HFF-Myc (cell line): Measurements from ENCODE around the gene TAF11L10.
"Not testable (repeated sequence)": the region's sequence is repeated elsewhere in the genome, so short reads cannot be mapped to it uniquely, and the experiment has no call there.

Source experiments
- DNase-seq: peaks from one replicate; pipeline ENCODE4 v3.0.0-alpha.2; 2011; ENCODE audit warnings: low read depth; ENCODE audit errors: extremely low read depth
- H3K4me3 ChIP-seq: replicated peaks from 2 replicates; pipeline ENCODE4 v1.5.1; 2011; ENCODE audit warnings: low read depth, mild to moderate bottlenecking, control low read depth, low read length
- TF ChIP-seq, protein P1 (sequence below): IDR thresholded peaks from 2 replicates; pipeline ENCODE4 v1.5.1; 2012; ENCODE audit warnings: mild to moderate bottlenecking, low read depth, low read length, control low read depth; ENCODE audit errors: missing control alignments

Gene TAF11L10

DNA sequence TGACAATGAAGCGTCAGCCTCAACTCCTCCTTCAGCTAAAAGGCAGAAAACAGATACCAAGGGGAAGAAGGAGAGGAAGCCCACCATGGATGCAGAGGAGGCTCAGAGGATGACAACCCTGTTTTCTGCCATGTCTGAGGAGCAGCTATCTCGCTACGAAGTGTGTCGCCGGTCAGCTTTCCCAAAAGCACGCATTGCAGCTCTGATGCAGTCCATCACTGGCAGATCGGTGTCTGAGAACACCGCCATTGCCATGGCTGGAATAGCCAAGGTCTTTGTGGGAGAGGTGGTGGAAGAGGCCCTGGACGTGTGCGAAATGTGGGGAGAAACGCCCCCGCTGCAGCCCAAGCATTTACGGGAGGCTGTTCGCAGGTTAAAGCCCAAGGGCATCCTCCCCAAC, 7.3 kb upstream of the TAF11L10 start:
- no peak overlapping the region for H3K4me3 ChIP-seq
- no peak for DNase-seq
- TF ChIP-seq, protein P1, sequence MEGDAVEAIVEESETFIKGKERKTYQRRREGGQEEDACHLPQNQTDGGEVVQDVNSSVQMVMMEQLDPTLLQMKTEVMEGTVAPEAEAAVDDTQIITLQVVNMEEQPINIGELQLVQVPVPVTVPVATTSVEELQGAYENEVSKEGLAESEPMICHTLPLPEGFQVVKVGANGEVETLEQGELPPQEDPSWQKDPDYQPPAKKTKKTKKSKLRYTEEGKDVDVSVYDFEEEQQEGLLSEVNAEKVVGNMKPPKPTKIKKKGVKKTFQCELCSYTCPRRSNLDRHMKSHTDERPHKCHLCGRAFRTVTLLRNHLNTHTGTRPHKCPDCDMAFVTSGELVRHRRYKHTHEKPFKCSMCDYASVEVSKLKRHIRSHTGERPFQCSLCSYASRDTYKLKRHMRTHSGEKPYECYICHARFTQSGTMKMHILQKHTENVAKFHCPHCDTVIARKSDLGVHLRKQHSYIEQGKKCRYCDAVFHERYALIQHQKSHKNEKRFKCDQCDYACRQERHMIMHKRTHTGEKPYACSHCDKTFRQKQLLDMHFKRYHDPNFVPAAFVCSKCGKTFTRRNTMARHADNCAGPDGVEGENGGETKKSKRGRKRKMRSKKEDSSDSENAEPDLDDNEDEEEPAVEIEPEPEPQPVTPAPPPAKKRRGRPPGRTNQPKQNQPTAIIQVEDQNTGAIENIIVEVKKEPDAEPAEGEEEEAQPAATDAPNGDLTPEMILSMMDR = no peak

- not testable (repeated sequence) for DNase-seq, H3K4me3 ChIP-seq
These were observed 6.3 kb upstream of the TAF11L10 start, which contains the start of gene TAF11L11 for GRCh38 chr5:17603880-17604279. Gene TAF11L11 (plus strand): TSS chr5:17604183.

GRCh38 chr5:17594255-17594654, 3.4 kb downstream of the TAF11L10 start, which contains the start of gene TAF11L9:
Gene TAF11L9 (minus strand): TSS chr5:17594394.
- H3K4me3 ChIP-seq, DNase-seq: not testable (repeated sequence)

- H3K4me3 ChIP-seq, DNase-seq: not testable (repeated sequence)
These were observed 6.8 kb downstream of the TAF11L10 start, which contains the start of gene TAF11L8 for GRCh38 chr5:17590860-17591259. Gene TAF11L8 (minus strand): TSS chr5:17590960.

- not testable (repeated sequence) for H3K4me3 ChIP-seq, DNase-seq
These were observed 12.0 kb downstream of the TAF11L10 start, which contains the start of gene TAF11L7 for GRCh38 chr5:17585658-17586057. Gene TAF11L7 (minus strand): TSS chr5:17585758.
